Measurements from ENCODE around the gene DYTN.

DYTN gene

GRCh38 chr2:206611736-206612135, 106.5 kb downstream of the DYTN start:
- TF ChIP-seq CTCF (IDR thresholded peaks at IDR 0.05), result no peak
- TF ChIP-seq ZFX (IDR thresholded peaks at IDR 0.05; ENCODE audit: borderline replicate concordance), result no peak
- no peak overlapping the region for H3K27ac ChIP-seq

GRCh38 chr2:206611191-206611590, 107.0 kb downstream of the DYTN start:
- TF ChIP-seq ZFX (IDR thresholded peaks at IDR 0.05; ENCODE audit: borderline replicate concordance) (no peak), CTCF (IDR thresholded peaks at IDR 0.05) (no peak)
- no peak overlapping the region for H3K27ac ChIP-seq

GRCh38 chr2:206610451-206610850, 107.7 kb downstream of the DYTN start:
- TF ChIP-seq ZFX (IDR thresholded peaks at IDR 0.05; ENCODE audit: borderline replicate concordance) (no peak), CTCF (IDR thresholded peaks at IDR 0.05) (no peak)
- H3K27ac ChIP-seq, result no peak overlapping the region

GRCh38 chr2:206603243-206603642, 115.0 kb downstream of the DYTN start:
- no peak for TF ChIP-seq CTCF (IDR thresholded peaks at IDR 0.05)
- TF ChIP-seq ZFX (IDR thresholded peaks at IDR 0.05; ENCODE audit: borderline replicate concordance), result no peak
- H3K27ac ChIP-seq, result no peak overlapping the region
